Lower leg skin (tissue), 3 donors: ENCODE results near the gene CCSER1.

Source experiments
- POLR2A ChIP-seq, 2 donors: fragments of 450-650 bp; IDR thresholded peaks; one replicate each; pipeline ENCODE4 v1.6.1; 2016 to 2017; ENCODE audit warnings: antibody characterized with exemption in 2 of 2, mild to moderate bottlenecking in 1 of 2, moderate library complexity in 1 of 2
- TF ChIP-seq, protein P1 (sequence below), 3 donors: fragments of 450-650 bp; IDR thresholded peaks; one replicate each; pipeline ENCODE4 v1.5.1; 2016; ENCODE audit warnings: antibody characterized with exemption in 3 of 3, mild to moderate bottlenecking in 3 of 3, moderate library complexity in 2 of 3

DNA sequence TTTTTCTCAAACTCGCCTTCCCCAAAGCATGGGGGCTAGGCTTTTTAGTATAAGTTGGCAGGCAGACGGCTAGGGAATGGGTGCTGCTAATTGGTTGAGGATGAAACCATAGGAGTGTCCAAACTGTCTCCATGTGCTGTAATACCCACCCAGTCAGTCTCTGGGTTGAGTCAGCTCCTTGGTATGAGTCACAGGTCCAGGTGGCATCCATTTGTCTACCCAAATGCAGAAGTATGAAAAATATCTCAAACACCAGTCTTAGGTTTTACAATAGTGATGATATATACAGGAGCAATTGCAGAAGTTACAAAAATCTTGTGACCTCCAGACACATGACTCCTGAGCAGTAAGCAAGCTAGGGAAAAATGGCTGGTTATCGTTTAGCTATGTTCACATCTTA, 27.4 kb upstream of the CCSER1 start:
- TF ChIP-seq, protein P1, sequence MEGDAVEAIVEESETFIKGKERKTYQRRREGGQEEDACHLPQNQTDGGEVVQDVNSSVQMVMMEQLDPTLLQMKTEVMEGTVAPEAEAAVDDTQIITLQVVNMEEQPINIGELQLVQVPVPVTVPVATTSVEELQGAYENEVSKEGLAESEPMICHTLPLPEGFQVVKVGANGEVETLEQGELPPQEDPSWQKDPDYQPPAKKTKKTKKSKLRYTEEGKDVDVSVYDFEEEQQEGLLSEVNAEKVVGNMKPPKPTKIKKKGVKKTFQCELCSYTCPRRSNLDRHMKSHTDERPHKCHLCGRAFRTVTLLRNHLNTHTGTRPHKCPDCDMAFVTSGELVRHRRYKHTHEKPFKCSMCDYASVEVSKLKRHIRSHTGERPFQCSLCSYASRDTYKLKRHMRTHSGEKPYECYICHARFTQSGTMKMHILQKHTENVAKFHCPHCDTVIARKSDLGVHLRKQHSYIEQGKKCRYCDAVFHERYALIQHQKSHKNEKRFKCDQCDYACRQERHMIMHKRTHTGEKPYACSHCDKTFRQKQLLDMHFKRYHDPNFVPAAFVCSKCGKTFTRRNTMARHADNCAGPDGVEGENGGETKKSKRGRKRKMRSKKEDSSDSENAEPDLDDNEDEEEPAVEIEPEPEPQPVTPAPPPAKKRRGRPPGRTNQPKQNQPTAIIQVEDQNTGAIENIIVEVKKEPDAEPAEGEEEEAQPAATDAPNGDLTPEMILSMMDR (IDR thresholded peaks at IDR 0.05), result no peak
- no peak for TF ChIP-seq POLR2A (IDR thresholded peaks at IDR 0.05)
